IMR-90 (cell line): ENCODE results near the gene IL22RA1. TPM values are rescaled to one million over a fixed set of nuclear protein-coding genes. Genes with fewer than 3 reads are reported as not detected.

ENCODE experiments used
- ATAC-seq: fragments of 200-7000 bp; cut with Tn5 transposase; 2 replicates; pipeline ENCODE4 v1.9.1; 2020; ENCODE audit warnings: low read depth, mild to moderate bottlenecking, moderate library complexity
- BruUV-seq: library from RNA; stranded (reverse); fragments of 400-500 nt; replicated peaks from 2 replicates; lab custom pipeline; 2021; lab: Mats Ljungman, UMichigan
- CTCF ChIA-PET: fragments of 300-600 bp; formaldehyde crosslinking; extraction: SDS; loops from one replicate; lab custom pipeline; 2021; ENCODE audit warnings: antibody characterized with exemption; lab: Yijun Ruan, JAX
- POLR2A ChIA-PET: fragments of 300-600 bp; sonication (Branson Sonifier 250); formaldehyde crosslinking; loops from one replicate; lab custom pipeline; 2022; ENCODE audit warnings: antibody characterized with exemption; ENCODE audit not compliant: unreplicated experiment; lab: Charles Lee
- DNase-seq: peaks from one replicate; pipeline ENCODE4 v3.0.0; 2013
- H2AFZ ChIP-seq: replicated peaks from 2 replicates; pipeline ENCODE3; 2013; ENCODE audit warnings: low read length, mild to moderate bottlenecking; ENCODE audit not compliant: poor library complexity
- H2AK5ac ChIP-seq: 2 replicates; pipeline ENCODE4 v1.6.1; 2013; ENCODE audit warnings: low read depth, low read length, inconsistent platforms
- H2AK9ac ChIP-seq: replicated peaks from 2 replicates; pipeline ENCODE3; 2013; ENCODE audit warnings: mild to moderate bottlenecking, low read depth, low read length, moderate library complexity; ENCODE audit not compliant: poor library complexity
- H2BK120ac ChIP-seq: 2 replicates; pipeline ENCODE4 v1.6.1; 2013; ENCODE audit warnings: low read depth, low read length, inconsistent platforms
- H2BK15ac ChIP-seq: 3 replicates; pipeline ENCODE4 v1.6.1; 2013; ENCODE audit warnings: low read depth, low read length, inconsistent platforms
- H2BK20ac ChIP-seq: 2 replicates; pipeline ENCODE4 v1.6.1; 2013; ENCODE audit warnings: low read depth, mild to moderate bottlenecking, inconsistent platforms, low read length, moderate library complexity
- H2BK5ac ChIP-seq: 2 replicates; pipeline ENCODE4 v1.6.1; 2013; ENCODE audit warnings: mild to moderate bottlenecking, low read depth, low read length, inconsistent platforms; ENCODE audit not compliant: poor library complexity, severe bottlenecking
- H3K14ac ChIP-seq: replicated peaks from 2 replicates; pipeline ENCODE4 v1.6.1; 2013; ENCODE audit warnings: low read depth, low read length, inconsistent platforms
- H3K18ac ChIP-seq: 2 replicates; pipeline ENCODE4 v1.6.1; 2013; ENCODE audit warnings: low read depth, low read length, control low read depth
- H3K23ac ChIP-seq: 2 replicates; pipeline ENCODE4 v1.6.1; 2013; ENCODE audit warnings: low read depth, low read length, inconsistent platforms
- H3K27ac ChIP-seq: 2 replicates; pipeline ENCODE4 v1.5.1; 2013; ENCODE audit warnings: mild to moderate bottlenecking, control low read depth, low read length; ENCODE audit not compliant: insufficient read depth
- H3K27me3 ChIP-seq: 2 replicates; pipeline ENCODE4 v1.6.1; 2013; ENCODE audit warnings: low read length; ENCODE audit not compliant: control insufficient read depth, insufficient read depth
- H3K36me3 ChIP-seq: 2 replicates; pipeline ENCODE4 v1.6.1; 2013; ENCODE audit warnings: low read length, mixed read lengths; ENCODE audit not compliant: control insufficient read depth, insufficient read depth
- H3K4ac ChIP-seq: 2 replicates; pipeline ENCODE4 v1.6.1; 2013; ENCODE audit warnings: low read depth, low read length, inconsistent platforms
- H3K4me1 ChIP-seq: 2 replicates; pipeline ENCODE4 v1.6.1; 2013; ENCODE audit warnings: low read length, mixed read lengths; ENCODE audit not compliant: control insufficient read depth, insufficient read depth
- H3K4me2 ChIP-seq: 2 replicates; pipeline ENCODE4 v1.6.1; 2013; ENCODE audit warnings: low read depth, mild to moderate bottlenecking, control low read depth, low read length, moderate library complexity
- H3K4me3 ChIP-seq: 2 replicates; pipeline ENCODE4 v1.5.1; 2013; ENCODE audit warnings: low read depth, mild to moderate bottlenecking, control low read depth, low read length, moderate library complexity; ENCODE audit not compliant: insufficient read depth
- H3K56ac ChIP-seq: 2 replicates; pipeline ENCODE4 v1.6.1; 2013; ENCODE audit warnings: low read length, inconsistent platforms; ENCODE audit not compliant: insufficient read depth; ENCODE audit errors: extremely low read depth
- H3K79me1 ChIP-seq, 2 experiments: 2 replicates each; pipeline ENCODE4 v1.6.1; 2013; ENCODE audit warnings: low read length in 2 of 2, inconsistent platforms in 1 of 2, low read depth in 1 of 2
- H3K9ac ChIP-seq: 2 replicates; pipeline ENCODE4 v1.6.1; 2013; ENCODE audit warnings: low read depth, low read length, control low read depth
- H3K9me1 ChIP-seq: 2 replicates; pipeline ENCODE4 v1.6.1; 2013; ENCODE audit warnings: low read length, inconsistent platforms; ENCODE audit not compliant: insufficient read depth
- H3K9me3 ChIP-seq: 2 replicates; pipeline ENCODE4 v1.6.1; 2013; ENCODE audit warnings: low read length; ENCODE audit not compliant: control insufficient read depth, insufficient read depth
- H4K20me1 ChIP-seq: 2 replicates; pipeline ENCODE4 v1.6.1; 2013; ENCODE audit warnings: low read length, inconsistent platforms; ENCODE audit not compliant: insufficient read depth
- H4K5ac ChIP-seq: 2 replicates; pipeline ENCODE4 v1.6.1; 2013; ENCODE audit warnings: mild to moderate bottlenecking, low read depth, low read length, control low read depth
- H4K8ac ChIP-seq, 2 experiments: 2 replicates each; pipeline ENCODE4 v1.6.1; 2013; ENCODE audit warnings: low read depth in 2 of 2, low read length in 2 of 2, control low read depth in 1 of 2, inconsistent platforms in 1 of 2
- H4K91ac ChIP-seq: 2 replicates; pipeline ENCODE4 v1.6.1; 2013; ENCODE audit warnings: low read depth, low read length, inconsistent platforms; ENCODE audit not compliant: insufficient read depth
- CTCF ChIP-seq: conservative IDR thresholded peaks from 2 replicates; pipeline ENCODE4 v1.5.1; 2012; ENCODE audit warnings: mild to moderate bottlenecking, low read depth, low read length, improper control_type of control experiment
- FOS ChIP-seq: fragments of 150-350 bp; IDR thresholded peaks from 2 replicates; pipeline ENCODE4 v1.6.1; 2016; ENCODE audit warnings: low read depth, low read length
- MAFK ChIP-seq: IDR thresholded peaks from 2 replicates; pipeline ENCODE4 v1.6.1; 2012; ENCODE audit warnings: low read depth, low read length, improper control_type of control experiment
- MAZ ChIP-seq: IDR thresholded peaks from 2 replicates; pipeline ENCODE4 v1.6.1; 2012; ENCODE audit warnings: low read depth, mild to moderate bottlenecking, low read length, improper control_type of control experiment, moderate library complexity, borderline replicate concordance
- NFE2L2 ChIP-seq: fragments of 150-350 bp; IDR thresholded peaks from 2 replicates; pipeline ENCODE4 v1.6.1; 2016; ENCODE audit warnings: low read depth, mild to moderate bottlenecking, low read length
- POLR2A ChIP-seq: IDR thresholded peaks from 2 replicates; pipeline ENCODE4 v1.6.1; 2012; ENCODE audit warnings: mild to moderate bottlenecking, low read depth, low read length
- RCOR1 ChIP-seq: IDR thresholded peaks from 2 replicates; pipeline ENCODE4 v1.6.1; 2012; ENCODE audit warnings: mild to moderate bottlenecking, low read length, improper control_type of control experiment; ENCODE audit not compliant: insufficient replicate concordance
- RFX5 ChIP-seq: IDR thresholded peaks from 2 replicates; pipeline ENCODE4 v1.8.0; 2012; ENCODE audit warnings: low read depth, mild to moderate bottlenecking, low read length, moderate library complexity
- SMC3 ChIP-seq: fragments of 150-350 bp; IDR thresholded peaks from 2 replicates; pipeline ENCODE4 v1.6.1; 2016; ENCODE audit warnings: low read depth, mild to moderate bottlenecking, antibody characterized with exemption, low read length, moderate library complexity
- USF2 ChIP-seq: fragments of 150-350 bp; IDR thresholded peaks from 2 replicates; pipeline ENCODE4 v1.6.1; 2017; ENCODE audit warnings: mild to moderate bottlenecking, antibody characterized with exemption, low read length, low read depth
- WGBS, 2 experiments: methylation state at CpG; one replicate each; pipeline versions ENCODE4 v1.1.5 to v1.1.7; 2013; ENCODE audit warnings: missing lambda C conversion rate in 2 of 2; ENCODE audit not compliant: insufficient read length in 1 of 2; ENCODE audit errors: extremely low coverage in 2 of 2; 5-methylcytosine and 5-hydroxymethylcytosine counted together
- dilution Hi-C: fragments of 300-500 bp; cut with HindIII; formaldehyde crosslinking; loops from one replicate; pipeline ENCODE4 v1.14.3; 2018; ENCODE audit warnings: low sequenced_read_pairs; ENCODE audit not compliant: unreplicated experiment
- in situ Hi-C: fragments of 300-500 bp; cut with MboI; formaldehyde crosslinking; loops from 3 replicates; pipeline ENCODE4 v1.14.3; 2019; ENCODE audit warnings: low sequenced_read_pairs, inconsistent platforms, mixed read lengths
- intact Hi-C: fragments of 100-400 bp; cut with micrococcal nuclease; formaldehyde crosslinking; loops from 2 replicates; pipeline ENCODE4 v1.10.0; 2022
- polyA plus RNA-seq, 3 experiments: library from polyadenylated mRNA; depleted of rRNA; stranded (reverse); fragments of >200 nt; gene quantifications; 2 replicates each; pipeline ENCODE4 v1.2.3, GENCODE V29; 2012; ENCODE audit warnings: low replicate concordance in 1 of 3
- total RNA-seq: library from RNA; depleted of rRNA; stranded (reverse); fragments of >200 nt; gene quantifications from 2 replicates; pipeline ENCODE4 v1.2.3, GENCODE V29; 2012
- TF ChIP-seq, protein P1 (sequence below): fragments of 150-350 bp; IDR thresholded peaks from 2 replicates; pipeline ENCODE4 v1.6.1; 2016; ENCODE audit warnings: low read depth, mild to moderate bottlenecking, low read length, moderate library complexity, borderline replicate concordance

IL22RA1 gene
- total and polyA plus RNA-seq, 2 of the 4 experiments (the other 2 are of a cell fraction), result not detected

GRCh38 chr1:24123611-24124010 is 19.3 kb downstream of the IL22RA1 start:
- Histone ChIP-seq H2BK20ac (no peak overlapping the region), H3K79me1 (no peaks in the 10 kb centered on the region), H4K20me1 (no peaks in the 10 kb centered on the region), H4K91ac (no peak overlapping the region), H3K23ac (no peak overlapping the region), H3K36me3 (no peaks in the 10 kb centered on the region), H2BK5ac (no peak overlapping the region), H3K27me3 (peaks cover 40% of the 10 kb centered on the region), H3K27ac (no peak overlapping the region), H3K4me3 (no peak overlapping the region), H3K18ac (no peak overlapping the region), H2AFZ (no peak overlapping the region), H3K56ac (no peak overlapping the region), H4K5ac (no peak overlapping the region), H2BK15ac (no peak overlapping the region), H3K14ac (no peak overlapping the region), H3K9ac (no peak overlapping the region), H3K9me1 (no peaks in the 10 kb centered on the region), H4K8ac (no peak overlapping the region), H3K4me2 (no peak overlapping the region), H3K9me3 (no peaks in the 10 kb centered on the region), H2BK120ac (no peak overlapping the region), H2AK9ac (no peak overlapping the region), H3K4ac (no peak overlapping the region), H2AK5ac (no peak overlapping the region), H3K4me1 (peaks cover 2% of the 10 kb centered on the region; the same call in 1 of the 2 replicates)
- ATAC-seq (no peak), DNase-seq (no peak)
- TF ChIP-seq MAZ (no peak), POLR2A (no peak), RFX5 (no peak), FOS (no peak), MAFK (no peak), USF2 (no peak), CTCF (no peak), RCOR1 (no peak), NFE2L2 (no peak), SMC3 (no peak)
- TF ChIP-seq, protein P1, sequence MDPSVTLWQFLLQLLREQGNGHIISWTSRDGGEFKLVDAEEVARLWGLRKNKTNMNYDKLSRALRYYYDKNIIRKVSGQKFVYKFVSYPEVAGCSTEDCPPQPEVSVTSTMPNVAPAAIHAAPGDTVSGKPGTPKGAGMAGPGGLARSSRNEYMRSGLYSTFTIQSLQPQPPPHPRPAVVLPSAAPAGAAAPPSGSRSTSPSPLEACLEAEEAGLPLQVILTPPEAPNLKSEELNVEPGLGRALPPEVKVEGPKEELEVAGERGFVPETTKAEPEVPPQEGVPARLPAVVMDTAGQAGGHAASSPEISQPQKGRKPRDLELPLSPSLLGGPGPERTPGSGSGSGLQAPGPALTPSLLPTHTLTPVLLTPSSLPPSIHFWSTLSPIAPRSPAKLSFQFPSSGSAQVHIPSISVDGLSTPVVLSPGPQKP, result no peak
- CTCF ChIA-PET, result no interaction called here
- WGBS, 2 experiments, result 47% methylated on average over 3 of the region's 6 CpGs; no CpG with 5 or more reads in 1 of the 2 experiments
- POLR2A ChIA-PET, result no interaction called here
- in situ Hi-C loops (no loop called here), dilution Hi-C loops (no loop called here), intact Hi-C loops (no loop called here)
- no TSS peak for BruUV-seq
